H9 (cell line): ENCODE results near the gene TXNDC9. TPM values are rescaled to one million over a fixed set of nuclear protein-coding genes. Genes with fewer than 3 reads are reported as not detected.
"Not testable (repeated sequence)": the region's sequence is repeated elsewhere in the genome, so short reads cannot be mapped to it uniquely, and the experiment has no call there.

Source experiments
- DNase-seq: peaks from one replicate; pipeline ENCODE4 v3.0.0-alpha.2; 2017
- H2AFZ ChIP-seq: one replicate; pipeline ENCODE4 v1.6.1; 2013; ENCODE audit warnings: mild to moderate bottlenecking, low read length, control low read depth, moderate library complexity
- H2AK5ac ChIP-seq: 2 replicates; pipeline ENCODE4 v1.6.1; 2013; ENCODE audit warnings: low read length, control low read depth, mixed read lengths; ENCODE audit not compliant: insufficient read length
- H2BK120ac ChIP-seq: one replicate; pipeline ENCODE4 v1.6.1; 2013; ENCODE audit warnings: low read depth, mild to moderate bottlenecking, low read length, control low read depth, inconsistent platforms; ENCODE audit not compliant: poor library complexity, severe bottlenecking
- H2BK12ac ChIP-seq: 2 replicates; pipeline ENCODE4 v1.6.1; 2013; ENCODE audit warnings: low read length, control low read depth, mixed read lengths, low read depth; ENCODE audit not compliant: insufficient read length
- H2BK15ac ChIP-seq: 2 replicates; pipeline ENCODE4 v1.6.1; 2013; ENCODE audit warnings: low read depth, low read length, control low read depth
- H2BK20ac ChIP-seq: one replicate; pipeline ENCODE4 v1.6.1; 2013; ENCODE audit warnings: low read depth, mild to moderate bottlenecking, low read length, control low read depth, inconsistent platforms; ENCODE audit not compliant: poor library complexity, severe bottlenecking
- H2BK5ac ChIP-seq: 2 replicates; pipeline ENCODE4 v1.6.1; 2013; ENCODE audit warnings: low read length, control low read depth, mixed read lengths; ENCODE audit not compliant: insufficient read length
- H3K14ac ChIP-seq: 2 replicates; pipeline ENCODE4 v1.6.1; 2013; ENCODE audit warnings: low read length, control low read depth; ENCODE audit not compliant: insufficient read depth
- H3K18ac ChIP-seq: 2 replicates; pipeline ENCODE4 v1.6.1; 2013; ENCODE audit warnings: low read depth, mild to moderate bottlenecking, mixed read lengths, low read length, control low read depth; ENCODE audit not compliant: insufficient read length
- H3K23ac ChIP-seq: 2 replicates; pipeline ENCODE4 v1.6.1; 2013; ENCODE audit warnings: low read length, control low read depth, mixed read lengths, low read depth; ENCODE audit not compliant: insufficient read length
- H3K23me2 ChIP-seq: 2 replicates; pipeline ENCODE4 v1.6.1; 2013; ENCODE audit warnings: low read depth, mild to moderate bottlenecking, mixed read lengths, low read length, control low read depth; ENCODE audit not compliant: insufficient read length, poor library complexity, severe bottlenecking
- H3K27ac ChIP-seq: 2 replicates; pipeline ENCODE4 v1.5.1; 2013; ENCODE audit warnings: low read length, control low read depth, mixed read lengths, low read depth; ENCODE audit not compliant: insufficient read length
- H3K27me3 ChIP-seq: 2 replicates; pipeline ENCODE4 v1.6.1; 2013; ENCODE audit warnings: low read length, control low read depth, inconsistent platforms; ENCODE audit not compliant: insufficient read depth
- H3K4ac ChIP-seq: 2 replicates; pipeline ENCODE4 v1.6.1; 2013; ENCODE audit warnings: low read depth, mild to moderate bottlenecking, control low read depth, inconsistent platforms, low read length, moderate library complexity
- H3K4me1 ChIP-seq: 2 replicates; pipeline ENCODE4 v1.6.1; 2013; ENCODE audit warnings: low read length, control low read depth, inconsistent platforms; ENCODE audit not compliant: insufficient read depth
- H3K4me2 ChIP-seq: 2 replicates; pipeline ENCODE4 v1.6.1; 2013; ENCODE audit warnings: low read length, control low read depth, mixed read lengths; ENCODE audit not compliant: insufficient read length, insufficient read depth
- H3K56ac ChIP-seq: 2 replicates; pipeline ENCODE4 v1.6.1; 2013; ENCODE audit warnings: low read depth, mild to moderate bottlenecking, mixed read lengths, low read length, control low read depth; ENCODE audit not compliant: insufficient read length
- H3K79me1 ChIP-seq: 2 replicates; pipeline ENCODE4 v1.6.1; 2013; ENCODE audit warnings: low read depth, mild to moderate bottlenecking, moderate library complexity, low read length, control low read depth, inconsistent platforms; ENCODE audit not compliant: insufficient read depth, poor library complexity, severe bottlenecking
- H3K79me2 ChIP-seq: 2 replicates; pipeline ENCODE4 v1.6.1; 2013; ENCODE audit warnings: low read length, control low read depth, inconsistent platforms; ENCODE audit not compliant: insufficient read depth
- H3K9ac ChIP-seq: 2 replicates; pipeline ENCODE4 v1.6.1; 2013; ENCODE audit warnings: low read length, control low read depth, mixed read lengths; ENCODE audit not compliant: insufficient read length; ENCODE audit errors: extremely low read depth
- H3K9me3 ChIP-seq: one replicate; pipeline ENCODE4 v1.6.1; 2013; ENCODE audit warnings: low read depth, low read length, inconsistent platforms; ENCODE audit not compliant: control insufficient read depth
- H3T11ph ChIP-seq: one replicate; pipeline ENCODE4 v1.6.1; 2013; ENCODE audit warnings: mild to moderate bottlenecking, low read length, control low read depth, inconsistent platforms
- H4K20me1 ChIP-seq: one replicate; pipeline ENCODE4 v1.6.1; 2013; ENCODE audit not compliant: control insufficient read depth, insufficient read length, insufficient read depth
- H4K5ac ChIP-seq: 2 replicates; pipeline ENCODE4 v1.6.1; 2013; ENCODE audit warnings: low read depth, mild to moderate bottlenecking, mixed read lengths, low read length, control low read depth; ENCODE audit not compliant: insufficient read length
- H4K8ac ChIP-seq: replicated peaks from 2 replicates; pipeline ENCODE4 v1.6.1; 2013; ENCODE audit warnings: low read length, control low read depth, mixed read lengths, low read depth; ENCODE audit not compliant: insufficient read length
- H4K91ac ChIP-seq: 2 replicates; pipeline ENCODE4 v1.6.1; 2013; ENCODE audit warnings: low read depth, mild to moderate bottlenecking, moderate library complexity, mixed read lengths, low read length, control low read depth; ENCODE audit not compliant: insufficient read length
- H3K27ac Mint-ChIP-seq, 3 experiments: 2 replicates in 2 of 3; 3 replicates in 1 of 3; pipeline ENCODE4 v1.8.0; 2020 to 2021; ENCODE audit warnings: mixed read lengths in 3 of 3, mild to moderate bottlenecking in 1 of 3, moderate library complexity in 1 of 3
- H3K27me3 Mint-ChIP-seq: 2 replicates; pipeline ENCODE4 v1.8.0; 2021; ENCODE audit warnings: low read depth, mild to moderate bottlenecking, moderate library complexity, mixed read lengths
- H3K36me3 Mint-ChIP-seq, 3 experiments: 2 replicates in 2 of 3; 3 replicates in 1 of 3; pipeline ENCODE4 v1.8.0; 2020 to 2021; ENCODE audit warnings: low read depth in 3 of 3, mixed read lengths in 3 of 3; ENCODE audit not compliant: insufficient read depth in 1 of 3
- H3K4me1 Mint-ChIP-seq, 2 experiments: 2 replicates each; pipeline ENCODE4 v1.8.0; 2020; ENCODE audit warnings: mixed read lengths in 2 of 2
- H3K4me3 Mint-ChIP-seq, 2 experiments: 2 replicates in 1 of 2; 3 replicates in 1 of 2; pipeline ENCODE4 v1.8.0; 2020 to 2021; ENCODE audit warnings: mild to moderate bottlenecking in 2 of 2, mixed read lengths in 2 of 2, moderate library complexity in 1 of 2
- H3K9me3 Mint-ChIP-seq, 2 experiments: 2 replicates in 1 of 2; 3 replicates in 1 of 2; pipeline ENCODE4 v1.8.0; 2020; ENCODE audit warnings: mild to moderate bottlenecking in 2 of 2, mixed read lengths in 2 of 2, moderate library complexity in 1 of 2
- CTCF ChIP-seq: fragments of 200-600 bp; sonication (generic); conservative IDR thresholded peaks from 3 replicates; pipeline ENCODE4 v1.8.0; 2021; ENCODE audit warnings: antibody characterized with exemption, mild to moderate bottlenecking
- WGBS: extraction: QIAGEN DNeasy Blood & Tissue Kit; methylation state at CpG from one replicate; pipeline ENCODE4 v1.1.7; 2013; ENCODE audit warnings: missing lambda C conversion rate, low lambda C conversion rate, mixed read lengths; ENCODE audit not compliant: insufficient read length; ENCODE audit errors: extremely low coverage; 5-methylcytosine and 5-hydroxymethylcytosine counted together
- total RNA-seq: library from RNA; stranded (reverse); gene quantifications from 2 replicates; pipeline ENCODE4 v1.2.1, GENCODE V29; 2021

The TXNDC9 gene
- total RNA-seq, 1 experiment from 2014 or later: 37.7 TPM

GRCh38 chr2:99346218-99346617 is 10.1 kb upstream of the TXNDC9 start:
- no peak overlapping the region for H4K5ac ChIP-seq
- H3K27ac ChIP-seq: no peak overlapping the region
- H2BK20ac ChIP-seq: no peak overlapping the region
- H3K4ac ChIP-seq: no peak overlapping the region
- Mint-ChIP-seq H3K27me3 (no peaks in the 10 kb centered on the region), H3K4me3 (no peak overlapping the region), H3K9me3 (no peaks in the 10 kb centered on the region), H3K36me3 (peaks cover 0 to 2% (median 0%) of the 10 kb centered on the region in 3 experiments; a peak in 2 of 7 replicates), H3K27ac (no peak overlapping the region), H3K4me1 (no peaks in the 10 kb centered on the region; a peak in 1 of 4 replicates)
- no peak overlapping the region for H3T11ph ChIP-seq
- no peak overlapping the region for H3K56ac ChIP-seq
- no peak overlapping the region for H2AK5ac ChIP-seq
- no peak for DNase-seq
- H3K14ac ChIP-seq: no peak overlapping the region
- H3K9me3 ChIP-seq: no peaks in the 10 kb centered on the region
- no peak overlapping the region for H4K91ac ChIP-seq
- no peaks in the 10 kb centered on the region for H4K20me1 ChIP-seq
- H4K8ac ChIP-seq: no peak overlapping the region
- no peak overlapping the region for H2BK12ac ChIP-seq
- H3K18ac ChIP-seq: no peak overlapping the region
- no peaks in the 10 kb centered on the region for H3K23me2 ChIP-seq
- H3K79me2 ChIP-seq: peaks cover 53% of the 10 kb centered on the region; the same call in 1 of the 2 replicates
- H3K4me2 ChIP-seq: no peak overlapping the region
- no peak overlapping the region for H2BK120ac ChIP-seq
- H2BK5ac ChIP-seq: no peak overlapping the region
- H3K4me1 ChIP-seq: no peaks in the 10 kb centered on the region
- TF ChIP-seq CTCF: no peak
- H3K79me1 ChIP-seq: peaks cover 14% of the 10 kb centered on the region
- no peaks in the 10 kb centered on the region for H3K27me3 ChIP-seq
- no peak overlapping the region for H2BK15ac ChIP-seq
- H3K23ac ChIP-seq: no peak overlapping the region
- H3K9ac ChIP-seq: no peak overlapping the region
- H2AFZ ChIP-seq: no peak overlapping the region

- not testable (repeated sequence) for H3K18ac ChIP-seq, H3K27ac ChIP-seq, H3T11ph ChIP-seq, H2BK20ac ChIP-seq, H4K5ac ChIP-seq, H4K8ac ChIP-seq, H3K23ac ChIP-seq, H4K91ac ChIP-seq, H4K20me1 ChIP-seq, H3K4me3 Mint-ChIP-seq, H3K27me3 Mint-ChIP-seq, H2BK15ac ChIP-seq, H3K9ac ChIP-seq, H3K23me2 ChIP-seq, H3K56ac ChIP-seq, H3K4ac ChIP-seq, H2AK5ac ChIP-seq, H3K14ac ChIP-seq, H3K27me3 ChIP-seq, H3K36me3 Mint-ChIP-seq, H3K9me3 ChIP-seq, H2BK12ac ChIP-seq, H2BK120ac ChIP-seq, DNase-seq, H3K4me1 Mint-ChIP-seq, H3K4me1 ChIP-seq, H3K4me2 ChIP-seq, H2BK5ac ChIP-seq, H3K9me3 Mint-ChIP-seq, H2AFZ ChIP-seq
- no CpG with 5 or more reads among the region's 7 CpGs for WGBS
- peaks cover 55% of the 10 kb centered on the region; the same call in 1 of the 2 replicates for H3K79me2 ChIP-seq
- H3K27ac Mint-ChIP-seq: 0 out of 7 replicates have a peak overlapping the region, but pooled peaks of 1 of the 3 experiments have one; percentile 34
- H3K79me1 ChIP-seq: peaks cover 14% of the 10 kb centered on the region
Observed at GRCh38 chr2:99345446-99345845, 9.3 kb upstream of the TXNDC9 start.
